Thymus (tissue), 11 donors: ENCODE results near the gene LCORL. TPM values are rescaled to one million over a fixed set of nuclear protein-coding genes. Genes with fewer than 3 reads are reported as not detected.

ENCODE experiments used
- DNase-seq, 9 donors: peaks; one replicate each; pipeline ENCODE4 v3.0.0-alpha.2; 2013; ENCODE audit warnings: low spot score in 9 of 9, low read depth in 6 of 9, missing footprints in 1 of 9
- H3K27ac ChIP-seq, 2 donors: one replicate each; pipeline ENCODE4 v1.5.1; 2013; ENCODE audit warnings: control low read depth in 1 of 2, low read depth in 1 of 2, low read length in 1 of 2, mild to moderate bottlenecking in 1 of 2, moderate library complexity in 1 of 2
- H3K27me3 ChIP-seq, 2 donors: one replicate each; pipeline ENCODE4 v1.5.1; 2013; ENCODE audit warnings: low read length in 1 of 2; ENCODE audit not compliant: control insufficient read depth in 2 of 2, insufficient read depth in 1 of 2
- H3K36me3 ChIP-seq, 2 donors: one replicate each; pipeline ENCODE4 v1.5.1; 2013; ENCODE audit warnings: low read length in 1 of 2, mild to moderate bottlenecking in 1 of 2, moderate library complexity in 1 of 2; ENCODE audit not compliant: control insufficient read depth in 2 of 2, insufficient read depth in 2 of 2
- H3K4me1 ChIP-seq, 2 donors: one replicate each; pipeline ENCODE4 v1.5.1; 2013; ENCODE audit warnings: low read length in 2 of 2; ENCODE audit not compliant: control insufficient read depth in 2 of 2, insufficient read depth in 2 of 2
- H3K4me3 ChIP-seq, 2 donors: one replicate each; pipeline ENCODE4 v1.5.1; 2013; ENCODE audit warnings: low read length in 2 of 2, control low read depth in 1 of 2, mild to moderate bottlenecking in 1 of 2
- H3K9me3 ChIP-seq, 2 donors: one replicate each; pipeline ENCODE4 v1.5.1; 2013; ENCODE audit warnings: low read length in 1 of 2, mild to moderate bottlenecking in 1 of 2; ENCODE audit not compliant: control insufficient read depth in 2 of 2, insufficient read depth in 1 of 2
- WGBS: extraction: QIAGEN DNeasy Blood & Tissue Kit; methylation state at CpG from one replicate; pipeline ENCODE4 v1.1.7; 2013; 5-methylcytosine and 5-hydroxymethylcytosine counted together
- polyA plus RNA-seq: library from polyadenylated mRNA; stranded (reverse); fragments of 200-250 nt; gene quantifications from one replicate; pipeline ENCODE4 v1.2.3, GENCODE V29; 2013
- total RNA-seq: library from RNA; stranded (reverse); fragments of 120-200 nt; gene quantifications from one replicate; pipeline ENCODE4 v1.2.4, GENCODE V29; 2013
- donor health status: healthy.

The LCORL gene
- total and polyA plus RNA-seq, 2 donors, result 4.5 to 13.3 TPM

DNA sequence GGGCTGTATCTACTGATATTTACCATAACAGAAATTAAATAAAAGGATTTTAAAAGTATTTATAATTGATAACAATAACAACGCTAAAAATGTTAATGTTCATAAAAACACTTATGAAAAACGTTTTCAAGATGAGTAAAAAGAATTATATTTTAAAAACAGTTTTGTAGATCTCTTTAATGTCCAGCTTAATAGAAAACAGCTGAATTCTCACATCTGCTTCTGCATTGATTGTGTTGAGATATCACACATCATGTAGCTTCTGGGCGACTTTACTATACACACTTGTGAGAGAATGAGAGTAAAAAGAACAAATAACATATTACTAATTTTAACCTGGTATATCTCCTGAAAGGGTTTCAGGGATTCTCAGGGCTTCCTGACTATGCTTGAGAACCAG, 127.1 kb downstream of the LCORL start:
- no peak overlapping the region for H3K4me3 ChIP-seq
- no peak for DNase-seq
- H3K27me3 ChIP-seq, result no peaks in the 10 kb centered on the region
- 97% methylated on average over 3 of the region's 3 CpGs for WGBS
- H3K9me3 ChIP-seq, result no peaks in the 10 kb centered on the region
- H3K27ac ChIP-seq, result no peak overlapping the region
- no peaks in the 10 kb centered on the region for H3K36me3 ChIP-seq
- no peaks in the 10 kb centered on the region for H3K4me1 ChIP-seq

DNA sequence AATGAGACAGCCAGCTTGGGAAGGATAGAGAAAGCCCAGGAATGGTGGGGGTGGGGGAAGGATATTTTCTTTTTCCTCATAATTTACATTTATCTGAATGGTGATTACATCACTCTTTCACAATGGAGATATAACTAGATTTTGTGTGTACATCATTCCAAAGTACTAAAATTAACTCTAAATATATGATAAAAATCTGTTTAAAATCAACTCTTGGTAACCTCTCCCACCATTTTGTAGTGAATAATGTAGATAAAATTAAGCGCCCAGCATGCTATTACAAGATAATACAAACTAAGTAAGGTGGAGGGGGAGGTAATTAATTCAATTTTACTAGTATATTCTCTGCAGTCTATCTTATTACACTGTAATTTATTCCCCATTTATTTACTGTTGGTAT, 131.9 kb downstream of the LCORL start:
- no peak overlapping the region for H3K27ac ChIP-seq
- DNase-seq, result no peak
- H3K27me3 ChIP-seq, result no peaks in the 10 kb centered on the region
- H3K4me1 ChIP-seq, result no peaks in the 10 kb centered on the region
- H3K36me3 ChIP-seq, result peaks cover 0 to under 1% of the 10 kb centered on the region in 2 donors
- 96% methylated on average over 1 of the region's 1 CpG for WGBS
- H3K9me3 ChIP-seq, result no peaks in the 10 kb centered on the region
- no peak overlapping the region for H3K4me3 ChIP-seq

DNA sequence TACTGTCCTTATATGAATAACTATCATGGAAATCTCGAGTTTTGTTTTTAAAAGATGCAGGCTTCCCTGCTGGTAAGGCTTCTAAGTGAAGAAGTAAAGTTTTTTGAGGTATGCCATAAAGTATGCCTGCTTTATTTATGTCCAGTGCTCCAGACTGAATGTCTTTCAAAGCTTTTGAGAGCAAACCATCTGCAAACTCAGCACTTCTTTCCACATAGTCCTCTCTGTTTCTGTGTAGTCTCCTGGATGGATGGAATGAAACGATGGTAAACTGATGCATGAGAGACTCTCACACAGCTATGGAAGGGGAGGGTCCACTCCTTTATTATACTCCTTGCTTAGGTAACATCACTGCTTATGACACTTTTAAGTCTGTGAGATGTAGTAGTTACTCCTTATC, 137.0 kb downstream of the LCORL start:
- H3K9me3 ChIP-seq, result no peaks in the 10 kb centered on the region
- H3K4me3 ChIP-seq, result no peak overlapping the region
- peaks cover 0 to 5% of the 10 kb centered on the region in 2 donors for H3K36me3 ChIP-seq
- no peak overlapping the region for H3K27ac ChIP-seq
- DNase-seq, result no peak
- H3K4me1 ChIP-seq, result no peaks in the 10 kb centered on the region
- WGBS, result 98% methylated on average over 2 of the region's 2 CpGs
- no peaks in the 10 kb centered on the region for H3K27me3 ChIP-seq

DNA sequence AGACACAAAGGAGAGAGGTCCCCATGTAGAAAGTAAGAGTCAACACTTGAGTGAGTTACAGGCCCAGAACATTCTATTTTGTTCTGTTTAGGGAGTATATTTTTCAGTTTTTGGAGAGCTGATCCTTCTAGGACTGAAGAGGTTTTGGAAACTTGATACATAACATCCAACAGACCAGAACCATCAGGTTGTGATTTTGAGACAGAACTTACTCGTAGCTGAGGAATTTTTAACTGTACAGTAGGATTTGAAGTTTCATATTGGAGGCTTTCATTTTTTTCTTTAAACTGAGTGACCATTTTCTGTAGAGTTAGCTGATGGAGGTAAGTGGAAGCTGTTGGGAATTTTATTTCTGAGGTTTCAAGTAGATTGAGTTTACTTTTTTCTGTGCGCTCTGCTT, 137.5 kb downstream of the LCORL start:
- Histone ChIP-seq H3K36me3 (peaks cover 0 to 5% of the 10 kb centered on the region in 2 donors), H3K4me3 (no peak overlapping the region), H3K27ac (no peak overlapping the region), H3K9me3 (no peaks in the 10 kb centered on the region), H3K4me1 (no peaks in the 10 kb centered on the region), H3K27me3 (no peaks in the 10 kb centered on the region)
- 97% methylated on average over 2 of the region's 2 CpGs for WGBS
- no peak for DNase-seq

DNA sequence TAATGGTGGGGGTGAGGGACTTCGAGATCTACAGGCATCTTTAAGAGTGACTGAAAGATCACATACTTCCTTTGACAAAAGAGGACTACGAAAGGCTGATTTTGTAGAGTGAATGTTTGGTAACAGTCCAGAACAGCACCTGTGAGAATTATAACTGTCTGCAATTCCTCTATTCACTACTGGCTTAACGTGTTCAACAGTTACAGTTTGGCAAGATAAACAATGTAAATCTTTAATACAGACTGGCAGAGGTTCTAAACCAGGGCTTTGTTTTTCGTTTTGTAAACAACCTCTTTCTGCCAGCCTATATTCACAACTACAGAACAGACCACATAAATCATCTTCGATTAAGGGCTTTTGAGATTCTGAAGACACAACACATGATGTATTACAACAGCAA, 143.9 kb downstream of the LCORL start:
- H3K4me3 ChIP-seq, result no peak overlapping the region
- no peaks in the 10 kb centered on the region for H3K4me1 ChIP-seq
- WGBS, result 97% methylated on average over 5 of the region's 5 CpGs
- no peak overlapping the region for H3K27ac ChIP-seq
- H3K27me3 ChIP-seq, result no peaks in the 10 kb centered on the region
- H3K9me3 ChIP-seq, result no peaks in the 10 kb centered on the region
- DNase-seq, result no peak
- H3K36me3 ChIP-seq, result no peaks in the 10 kb centered on the region

DNA sequence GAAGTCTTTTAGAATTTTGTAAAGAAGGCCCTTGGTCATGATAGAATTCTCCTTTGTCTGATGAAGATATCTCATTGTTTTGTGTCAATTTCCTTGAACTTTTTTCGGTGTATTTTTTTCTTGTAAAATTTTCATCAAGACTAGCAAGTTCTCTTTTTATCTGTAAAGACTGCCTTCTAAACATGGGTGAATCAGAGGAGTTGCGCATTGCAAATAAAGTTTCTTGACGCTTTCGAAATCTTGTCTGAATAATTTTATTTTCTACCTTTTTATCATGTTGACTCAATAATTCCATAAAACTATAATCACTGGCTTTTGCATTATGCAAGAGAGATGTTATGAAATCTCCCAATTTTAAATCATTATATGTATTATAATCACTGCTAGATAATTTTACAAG, 144.6 kb downstream of the LCORL start:
- no peaks in the 10 kb centered on the region for H3K4me1 ChIP-seq
- no peak for DNase-seq
- H3K36me3 ChIP-seq, result no peaks in the 10 kb centered on the region
- H3K27ac ChIP-seq, result no peak overlapping the region
- no peak overlapping the region for H3K4me3 ChIP-seq
- 98% methylated on average over 4 of the region's 4 CpGs for WGBS
- H3K9me3 ChIP-seq, result no peaks in the 10 kb centered on the region
- H3K27me3 ChIP-seq, result no peaks in the 10 kb centered on the region

DNA sequence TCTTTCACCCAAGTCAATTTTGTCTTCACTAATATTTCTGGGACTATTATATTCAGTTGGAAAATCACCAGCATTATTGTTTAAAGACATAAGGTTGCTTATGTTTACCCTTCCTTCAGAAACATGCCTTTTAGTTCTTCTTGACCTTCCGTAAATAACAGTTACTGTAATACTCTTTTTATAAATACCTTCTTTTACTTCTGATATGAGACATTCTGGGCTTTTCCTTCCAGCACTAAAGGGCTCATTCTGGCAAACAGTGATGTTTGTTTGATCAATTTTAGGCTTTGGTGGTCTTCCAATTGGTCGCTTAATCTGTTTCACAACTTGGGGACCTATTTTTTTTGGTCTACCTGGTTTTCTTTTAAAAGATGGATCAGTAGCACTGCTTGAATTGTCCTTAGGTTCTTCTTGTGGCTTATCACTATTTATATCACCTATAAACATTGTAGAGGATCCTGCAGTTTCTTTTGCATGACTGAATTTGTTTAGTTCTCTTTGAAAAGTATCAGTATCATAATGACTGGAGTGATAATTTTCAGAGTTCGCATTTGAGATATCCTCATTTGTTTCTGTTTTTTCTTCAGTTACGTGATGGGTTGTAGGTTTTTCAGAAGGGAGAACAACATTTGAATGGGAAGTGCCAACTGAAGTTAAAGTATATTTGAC, 146.0 kb downstream of the LCORL start:
- DNase-seq, result no peak
- H3K36me3 ChIP-seq, result no peaks in the 10 kb centered on the region
- H3K4me3 ChIP-seq, result no peak overlapping the region
- H3K9me3 ChIP-seq, result no peaks in the 10 kb centered on the region
- WGBS, result 98% methylated on average over 4 of the region's 4 CpGs
- H3K27me3 ChIP-seq, result no peaks in the 10 kb centered on the region
- no peak overlapping the region for H3K27ac ChIP-seq
- no peaks in the 10 kb centered on the region for H3K4me1 ChIP-seq

DNA sequence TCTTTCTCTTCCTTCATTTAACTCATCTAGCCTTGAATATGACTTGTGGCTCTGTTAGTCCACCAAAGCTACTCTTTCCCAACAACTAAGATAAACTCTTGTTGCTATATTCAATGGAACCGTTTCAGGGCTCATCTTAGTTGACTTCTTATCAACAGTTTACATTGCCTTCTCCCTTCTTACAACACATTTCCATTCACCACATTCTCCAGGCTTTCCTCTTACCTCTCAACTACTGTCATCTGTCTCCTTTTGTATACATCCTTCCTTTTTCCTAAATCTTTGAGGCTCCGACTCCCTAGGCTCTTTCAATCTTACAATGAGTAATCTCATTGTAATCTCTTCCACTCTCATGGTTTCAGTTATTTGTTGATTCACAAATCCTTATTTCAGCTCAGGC, 152.2 kb downstream of the LCORL start:
- Histone ChIP-seq H3K4me1 (no peaks in the 10 kb centered on the region), H3K27ac (no peak overlapping the region), H3K27me3 (no peaks in the 10 kb centered on the region), H3K4me3 (no peak overlapping the region), H3K9me3 (no peaks in the 10 kb centered on the region), H3K36me3 (no peaks in the 10 kb centered on the region)
- DNase-seq, result no peak
- 98% methylated on average over 2 of the region's 2 CpGs for WGBS

DNA sequence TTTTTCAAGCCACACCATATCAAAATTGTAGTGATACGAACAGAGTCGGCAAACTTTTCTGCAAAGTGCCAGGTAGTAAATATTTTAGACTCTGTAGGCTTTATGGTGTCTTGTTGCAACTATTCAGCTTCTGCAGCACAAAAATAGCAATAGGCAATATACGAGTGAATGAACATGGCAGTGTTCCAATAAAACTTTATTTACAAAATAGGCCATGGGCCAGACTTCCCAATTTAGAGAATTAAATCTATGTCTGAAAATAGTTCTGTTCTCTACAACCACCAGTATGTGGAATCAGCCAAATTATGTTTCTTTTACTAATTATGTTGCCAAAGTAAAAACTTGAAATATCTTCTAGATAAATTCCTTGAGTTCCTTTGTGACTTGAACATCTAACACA, 154.3 kb downstream of the LCORL start:
- Histone ChIP-seq H3K4me1 (no peaks in the 10 kb centered on the region), H3K4me3 (no peak overlapping the region), H3K9me3 (no peaks in the 10 kb centered on the region), H3K27me3 (no peaks in the 10 kb centered on the region), H3K36me3 (no peaks in the 10 kb centered on the region), H3K27ac (no peak overlapping the region)
- no peak for DNase-seq
- 95% methylated on average over 3 of the region's 3 CpGs for WGBS

DNA sequence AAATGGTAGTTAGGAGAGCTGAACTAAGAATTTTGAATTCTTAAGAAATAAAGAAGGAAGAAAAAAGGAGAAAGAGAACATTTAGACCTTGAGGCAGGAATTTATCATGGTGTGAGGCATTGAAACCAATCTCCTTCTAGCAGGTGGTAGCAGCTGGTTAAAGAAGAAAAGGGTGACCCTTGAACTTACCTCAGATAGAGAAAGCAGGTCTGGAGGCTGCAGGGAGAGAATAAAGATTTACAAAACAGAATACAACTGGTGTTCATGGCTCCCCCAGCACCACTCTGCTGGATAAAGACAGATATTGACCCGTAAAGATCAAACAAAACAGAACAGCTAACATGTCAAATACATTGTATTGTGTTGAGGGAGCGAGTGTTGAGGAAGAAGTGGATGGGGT, 154.7 kb downstream of the LCORL start:
- no peaks in the 10 kb centered on the region for H3K27me3 ChIP-seq
- H3K4me3 ChIP-seq, result no peak overlapping the region
- no peaks in the 10 kb centered on the region for H3K9me3 ChIP-seq
- WGBS, result 98% methylated on average over 2 of the region's 2 CpGs
- H3K36me3 ChIP-seq, result no peaks in the 10 kb centered on the region
- no peak overlapping the region for H3K27ac ChIP-seq
- no peak for DNase-seq
- H3K4me1 ChIP-seq, result no peaks in the 10 kb centered on the region
